B cell (primary cell): Measurements from ENCODE around the gene VPS39.

Source experiments
- EZH2 ChIP-seq: IDR thresholded peaks from 2 replicates; pipeline ENCODE4 v1.6.1; 2012; ENCODE audit warnings: borderline replicate concordance, low read depth, mild to moderate bottlenecking, moderate library complexity, low read length; ENCODE audit not compliant: insufficient read depth, poor library complexity, severe bottlenecking
- TF ChIP-seq, protein P1 (sequence below): fragments of 200-600 bp; IDR thresholded peaks from one replicate; pipeline ENCODE4 v1.8.0; 2022; ENCODE audit warnings: antibody characterized with exemption, mild to moderate bottlenecking

GRCh38 chr15:42191610-42192346 is 16.3 kb downstream of the VPS39 start:
- no peak for TF ChIP-seq EZH2
- TF ChIP-seq, protein P1, sequence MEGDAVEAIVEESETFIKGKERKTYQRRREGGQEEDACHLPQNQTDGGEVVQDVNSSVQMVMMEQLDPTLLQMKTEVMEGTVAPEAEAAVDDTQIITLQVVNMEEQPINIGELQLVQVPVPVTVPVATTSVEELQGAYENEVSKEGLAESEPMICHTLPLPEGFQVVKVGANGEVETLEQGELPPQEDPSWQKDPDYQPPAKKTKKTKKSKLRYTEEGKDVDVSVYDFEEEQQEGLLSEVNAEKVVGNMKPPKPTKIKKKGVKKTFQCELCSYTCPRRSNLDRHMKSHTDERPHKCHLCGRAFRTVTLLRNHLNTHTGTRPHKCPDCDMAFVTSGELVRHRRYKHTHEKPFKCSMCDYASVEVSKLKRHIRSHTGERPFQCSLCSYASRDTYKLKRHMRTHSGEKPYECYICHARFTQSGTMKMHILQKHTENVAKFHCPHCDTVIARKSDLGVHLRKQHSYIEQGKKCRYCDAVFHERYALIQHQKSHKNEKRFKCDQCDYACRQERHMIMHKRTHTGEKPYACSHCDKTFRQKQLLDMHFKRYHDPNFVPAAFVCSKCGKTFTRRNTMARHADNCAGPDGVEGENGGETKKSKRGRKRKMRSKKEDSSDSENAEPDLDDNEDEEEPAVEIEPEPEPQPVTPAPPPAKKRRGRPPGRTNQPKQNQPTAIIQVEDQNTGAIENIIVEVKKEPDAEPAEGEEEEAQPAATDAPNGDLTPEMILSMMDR = no peak
